Measurements from ENCODE around the gene RAVER1.

- no peak for TF ChIP-seq CTCF (tag by site-specific recombination; IDR thresholded peaks at IDR 0.05)
- no peak for TF ChIP-seq ZNF138 (tag by site-specific recombination; IDR thresholded peaks at IDR 0.05; ENCODE audit: borderline replicate concordance)
These were observed 12.5 kb downstream of the RAVER1 start for GRCh38 chr19:10320602-10321416.

All from HEK293 (cell line).